H1 (cell line): ENCODE data around the gene MRPS15. TPM values are rescaled to one million over a fixed set of nuclear protein-coding genes. Genes with fewer than 3 reads are reported as not detected.

Experiments used
- ATF3 ChIP-seq: IDR thresholded peaks from 2 replicates; pipeline ENCODE4 v1.6.1; 2011; ENCODE audit warnings: low read depth, mild to moderate bottlenecking, low read length; ENCODE audit not compliant: insufficient read depth
- BCL11A ChIP-seq, 2 experiments: IDR thresholded peaks; one replicate each; pipeline ENCODE4 v1.6.1; 2011; ENCODE audit warnings: low read depth in 2 of 2, low read length in 2 of 2, mild to moderate bottlenecking in 2 of 2
- CBX8 ChIP-seq: fragments of 300-800, 300-1000 bp; sonication (generic); IDR thresholded peaks from 2 replicates; pipeline ENCODE4 v1.7.1; 2016; ENCODE audit warnings: low read depth, low read length, borderline replicate concordance
- CREB1 ChIP-seq: IDR thresholded peaks from 2 replicates; pipeline ENCODE4 v1.6.1; 2012; ENCODE audit warnings: inconsistent platforms
- CTBP2 ChIP-seq: IDR thresholded peaks from 2 replicates; pipeline ENCODE4 v1.7.0; 2011; ENCODE audit warnings: borderline replicate concordance, mild to moderate bottlenecking, moderate library complexity, mixed read lengths, low read length; ENCODE audit not compliant: insufficient read depth, insufficient read length
- EGR1 ChIP-seq: IDR thresholded peaks from 2 replicates; pipeline ENCODE4 v1.6.1; 2011; ENCODE audit warnings: low read depth, low read length, borderline replicate concordance
- GABPA ChIP-seq: IDR thresholded peaks from 2 replicates; pipeline ENCODE4 v1.6.1; 2011; ENCODE audit warnings: mild to moderate bottlenecking, low read length, moderate library complexity, borderline replicate concordance; ENCODE audit not compliant: insufficient read depth
- HDAC2 ChIP-seq, 2 experiments: fragments of 300-600 bp in 1 of 2; sonication (generic) in 1 of 2; IDR thresholded peaks; 2 replicates each; pipeline ENCODE4 v1.6.1; 2011 to 2012; ENCODE audit warnings: low read depth in 2 of 2, low read length in 2 of 2, mild to moderate bottlenecking in 2 of 2, moderate library complexity in 2 of 2, borderline replicate concordance in 1 of 2, inconsistent platforms in 1 of 2
- MAX ChIP-seq: IDR thresholded peaks from 2 replicates; pipeline ENCODE4 v1.6.1; 2012; ENCODE audit warnings: inconsistent platforms
- NANOG ChIP-seq: IDR thresholded peaks from 2 replicates; pipeline ENCODE4 v1.6.1; 2011; ENCODE audit warnings: low read length, low read depth, mild to moderate bottlenecking, inconsistent platforms; ENCODE audit not compliant: insufficient read depth, poor library complexity, severe bottlenecking
- NRF1 ChIP-seq: IDR thresholded peaks from 2 replicates; pipeline ENCODE4 v1.6.1; 2011; ENCODE audit warnings: mild to moderate bottlenecking, low read depth, low read length, improper control_type of control experiment
- POLR2AphosphoS5 ChIP-seq: IDR thresholded peaks from 2 replicates; pipeline ENCODE4 v1.6.1; 2011; ENCODE audit warnings: low read depth, low read length
- POU5F1 ChIP-seq: IDR thresholded peaks from 2 replicates; pipeline ENCODE4 v1.6.1; 2011; ENCODE audit warnings: low read depth, mild to moderate bottlenecking, low read length, moderate library complexity
- RAD21 ChIP-seq, 2 experiments: IDR thresholded peaks in 1 of 2; conservative IDR thresholded peaks in 1 of 2; 2 replicates each; pipeline ENCODE4 v1.6.1; 2011; ENCODE audit warnings: low read depth in 2 of 2, low read length in 2 of 2, improper control_type of control experiment in 1 of 2, inconsistent platforms in 1 of 2, mild to moderate bottlenecking in 1 of 2, moderate library complexity in 1 of 2
- RBBP5 ChIP-seq: IDR thresholded peaks from 2 replicates; pipeline ENCODE4 v1.7.1; 2012; ENCODE audit warnings: low read depth, mild to moderate bottlenecking, inconsistent platforms, low read length, moderate library complexity, borderline replicate concordance
- RNF2 ChIP-seq: fragments of 200-900, 300-1000 bp; sonication (generic); IDR thresholded peaks from 2 replicates; pipeline ENCODE4 v1.7.1; 2016; ENCODE audit warnings: borderline replicate concordance, low read depth, mild to moderate bottlenecking, antibody characterized with exemption, low read length; ENCODE audit not compliant: poor library complexity, severe bottlenecking; ENCODE audit errors: missing control alignments
- SIRT6 ChIP-seq: IDR thresholded peaks from one replicate; pipeline ENCODE4 v1.7.1; 2012; ENCODE audit warnings: low read length, inconsistent platforms
- SP1 ChIP-seq: IDR thresholded peaks from 2 replicates; pipeline ENCODE4 v1.6.1; 2011; ENCODE audit warnings: low read depth, low read length
- SUZ12 ChIP-seq: fragments of 200-600 bp; sonication (generic); IDR thresholded peaks from 2 replicates; pipeline ENCODE4 v1.6.1; 2012; ENCODE audit warnings: mild to moderate bottlenecking, inconsistent platforms, low read length, moderate library complexity, mixed read lengths
- TBP ChIP-seq: IDR thresholded peaks from 2 replicates; pipeline ENCODE4 v1.6.1; 2011; ENCODE audit warnings: low read depth, low read length, improper control_type of control experiment
- TCF12 ChIP-seq: IDR thresholded peaks from 2 replicates; pipeline ENCODE4 v1.6.1; 2011; ENCODE audit warnings: low read depth, mild to moderate bottlenecking, low read length
- YY1 ChIP-seq: IDR thresholded peaks from 2 replicates; pipeline ENCODE4 v1.6.1; 2011; ENCODE audit warnings: low read depth, mild to moderate bottlenecking, low read length
- polyA plus RNA-seq, 7 experiments: library from polyadenylated mRNA; depleted of rRNA in 3 of 7; stranded (reverse) in 5 of 7; unstranded in 2 of 7; fragments of >200 nt in 5 of 7; fragments of 200-250 nt in 2 of 7; gene quantifications; 1 replicate in 5 of 7; 2 replicates in 1 of 7; 4 replicates in 1 of 7; pipeline versions ENCODE4 v1.2.1 to v1.2.3, GENCODE V29; 2011 to 2013; ENCODE audit warnings: missing spikeins in 2 of 7, mixed read lengths in 2 of 7
- total RNA-seq: library from RNA; stranded (reverse); fragmentation: NEBNext Ultra II Directional; extraction: Animal tissue kit (Norgen Biotek cat#: 25700); gene quantifications from 2 replicates; pipeline ENCODE4 v1.2.1, GENCODE V29; 2021

The MRPS15 gene
- total and polyA plus RNA-seq, 2 of the 8 experiments (the other 6 are each of a cell fraction or from before 2014, with no cell fraction given) = 53.6 to 129 TPM

- TF ChIP-seq ATF3 = peak; percentile 82
- peak; percentile 65 for TF ChIP-seq CTBP2
- TF ChIP-seq TBP = peak; percentile 85
- 0 out of 2 replicates have a peak, but pooled peaks have one; percentile 7 for TF ChIP-seq TCF12
- TF ChIP-seq RAD21 (IDR thresholded peaks at IDR 0.05 in 1 of 2, conservative IDR thresholded peaks at IDR 0.05 in 1 of 2; ENCODE audit: low read depth in 2 of 2, low read length in 2 of 2) = no peak
- no peak for TF ChIP-seq CBX8
- no peak for TF ChIP-seq SUZ12
- TF ChIP-seq YY1 = peak; percentile 99
- TF ChIP-seq POU5F1 = no peak
- TF ChIP-seq NRF1 = no peak
- TF ChIP-seq EGR1 = peak; percentile 49; the same call in 1 of the 2 replicates
- TF ChIP-seq GABPA = no peak
- peak; percentile 96 for TF ChIP-seq CREB1
- TF ChIP-seq POLR2AphosphoS5 = peak; percentile 97
- peak; percentile 100 for TF ChIP-seq RBBP5
- TF ChIP-seq HDAC2 (IDR thresholded peaks at IDR 0.05; ENCODE audit: borderline replicate concordance in 1 of 2, low read depth in 2 of 2, low read length in 2 of 2) = peak; percentile 44 to 91; a peak in 2 of 4 replicates
- no peak for TF ChIP-seq NANOG
- TF ChIP-seq SIRT6 = no peak
- peak; percentile 73 for TF ChIP-seq MAX
- TF ChIP-seq SP1 = peak; percentile 93
- no peak for TF ChIP-seq BCL11A (IDR thresholded peaks at IDR 0.05; ENCODE audit: low read depth in 2 of 2, low read length in 2 of 2)
- TF ChIP-seq RNF2 = no peak
These were observed at the start of gene MRPS15 (continued) for GRCh38 chr1:36463803-36464604.
